NT2/D1 (cell line): ENCODE results near the gene ILK.

Source experiments
- DNase-seq: peaks from one replicate; pipeline ENCODE4 v3.0.0-alpha.2; 2011; ENCODE audit warnings: low read depth, low spot score
- H3K27me3 ChIP-seq: 2 replicates; pipeline ENCODE4 v1.6.0; 2011; ENCODE audit warnings: mild to moderate bottlenecking; ENCODE audit not compliant: insufficient read length, insufficient read depth
- H3K36me3 ChIP-seq: 2 replicates; pipeline ENCODE4 v1.6.1; 2011; ENCODE audit warnings: mild to moderate bottlenecking, low read length, mixed read lengths; ENCODE audit not compliant: insufficient read depth, insufficient read length
- H3K4me1 ChIP-seq: 2 replicates; pipeline ENCODE4 v1.5.1; 2011; ENCODE audit not compliant: insufficient read depth, insufficient read length
- H3K4me3 ChIP-seq: 2 replicates; pipeline ENCODE4 v1.5.1; 2011; ENCODE audit warnings: low read depth; ENCODE audit not compliant: insufficient read length
- H3K9ac ChIP-seq: 2 replicates; pipeline ENCODE4 v1.6.0; 2011; ENCODE audit warnings: low read depth; ENCODE audit not compliant: insufficient read length
- H3K9me3 ChIP-seq: 2 replicates; pipeline ENCODE4 v1.5.1; 2011; ENCODE audit warnings: mild to moderate bottlenecking, low read length; ENCODE audit not compliant: insufficient read depth
- SUZ12 ChIP-seq: IDR thresholded peaks from 2 replicates; pipeline ENCODE4 v1.6.1; 2011; ENCODE audit not compliant: insufficient read length, insufficient read depth; ENCODE audit errors: extremely low read depth
- YY1 ChIP-seq: IDR thresholded peaks from 2 replicates; pipeline ENCODE4 v1.6.1; 2011; ENCODE audit not compliant: insufficient read length, insufficient read depth
- ZNF274 ChIP-seq: IDR thresholded peaks from 2 replicates; pipeline ENCODE4 v1.6.1; 2011; ENCODE audit warnings: mild to moderate bottlenecking, low read depth, low read length

The ILK gene

DNA sequence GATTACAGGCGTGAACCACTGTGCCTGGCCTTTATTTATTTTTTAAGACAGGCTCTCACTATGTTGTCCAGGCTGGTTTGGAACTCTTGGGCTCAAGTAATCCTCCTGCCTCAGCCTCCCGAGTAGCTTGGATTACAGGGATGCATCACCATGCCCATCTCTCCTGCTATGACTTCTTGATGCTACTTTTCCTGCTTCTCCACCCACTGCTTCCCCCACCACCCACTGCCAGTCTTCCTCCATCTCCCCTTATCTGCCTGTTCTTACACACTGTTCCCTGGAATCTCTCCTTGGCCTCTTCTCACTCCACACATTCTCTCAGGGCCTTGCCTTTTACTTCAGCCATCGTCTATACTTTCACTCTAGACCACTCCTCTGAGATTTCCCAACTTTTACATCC is 32.9 kb downstream of the ILK start:
- Histone ChIP-seq H3K9ac (no peak overlapping the region), H3K9me3 (no peaks in the 10 kb centered on the region), H3K36me3 (peaks cover 46% of the 10 kb centered on the region), H3K4me3 (no peak overlapping the region), H3K4me1 (peaks cover 2% of the 10 kb centered on the region), H3K27me3 (no peaks in the 10 kb centered on the region)
- DNase-seq, result no peak
- TF ChIP-seq ZNF274 (no peak), SUZ12 (no peak)

- no peak overlapping the region for H3K9ac ChIP-seq
- H3K4me3 ChIP-seq, result no peak overlapping the region
- peaks cover 32% of the 10 kb centered on the region for H3K36me3 ChIP-seq
- H3K9me3 ChIP-seq, result no peaks in the 10 kb centered on the region
- TF ChIP-seq ZNF274, result no peak
- TF ChIP-seq SUZ12, result no peak
- no peak for TF ChIP-seq YY1
- no peak for DNase-seq
- peaks cover 4% of the 10 kb centered on the region for H3K4me1 ChIP-seq
- H3K27me3 ChIP-seq, result no peaks in the 10 kb centered on the region
Observed at GRCh38 chr11:6637871-6638270, 34.3 kb downstream of the ILK start.

DNA sequence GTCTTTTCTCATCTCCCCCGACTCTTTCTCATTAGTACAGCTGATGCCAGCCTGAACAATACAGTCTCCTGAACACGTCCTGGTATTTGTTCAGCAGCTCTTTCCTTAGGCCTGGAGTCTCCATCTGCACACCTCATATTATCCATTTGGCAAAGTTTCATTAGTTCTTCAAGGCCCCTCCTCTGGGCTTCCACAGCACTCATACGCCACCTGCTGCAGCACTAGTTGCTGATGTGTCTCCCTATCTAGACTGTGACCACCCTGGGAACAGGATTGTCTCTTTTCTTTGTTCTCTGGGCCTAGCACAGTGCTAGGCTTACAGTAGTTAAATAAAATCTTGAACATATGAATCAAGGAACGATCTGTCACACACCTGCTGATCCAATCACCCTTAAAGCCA is 34.9 kb downstream of the ILK start:
- Histone ChIP-seq H3K36me3 (peaks cover 27% of the 10 kb centered on the region), H3K4me1 (peaks cover 4% of the 10 kb centered on the region), H3K9ac (no peak overlapping the region), H3K4me3 (no peak overlapping the region), H3K9me3 (no peaks in the 10 kb centered on the region), H3K27me3 (no peaks in the 10 kb centered on the region)
- TF ChIP-seq ZNF274, result no peak
- TF ChIP-seq YY1, result no peak
- DNase-seq, result no peak

- Histone ChIP-seq H3K9ac (no peak overlapping the region), H3K36me3 (peaks cover 21% of the 10 kb centered on the region), H3K27me3 (no peaks in the 10 kb centered on the region), H3K4me1 (peaks cover 4% of the 10 kb centered on the region), H3K9me3 (no peaks in the 10 kb centered on the region), H3K4me3 (no peak overlapping the region)
- TF ChIP-seq ZNF274 (no peak), YY1 (no peak), SUZ12 (no peak)
- DNase-seq, result no peak
Observed at GRCh38 chr11:6640036-6640984, 36.7 kb downstream of the ILK start.

DNA sequence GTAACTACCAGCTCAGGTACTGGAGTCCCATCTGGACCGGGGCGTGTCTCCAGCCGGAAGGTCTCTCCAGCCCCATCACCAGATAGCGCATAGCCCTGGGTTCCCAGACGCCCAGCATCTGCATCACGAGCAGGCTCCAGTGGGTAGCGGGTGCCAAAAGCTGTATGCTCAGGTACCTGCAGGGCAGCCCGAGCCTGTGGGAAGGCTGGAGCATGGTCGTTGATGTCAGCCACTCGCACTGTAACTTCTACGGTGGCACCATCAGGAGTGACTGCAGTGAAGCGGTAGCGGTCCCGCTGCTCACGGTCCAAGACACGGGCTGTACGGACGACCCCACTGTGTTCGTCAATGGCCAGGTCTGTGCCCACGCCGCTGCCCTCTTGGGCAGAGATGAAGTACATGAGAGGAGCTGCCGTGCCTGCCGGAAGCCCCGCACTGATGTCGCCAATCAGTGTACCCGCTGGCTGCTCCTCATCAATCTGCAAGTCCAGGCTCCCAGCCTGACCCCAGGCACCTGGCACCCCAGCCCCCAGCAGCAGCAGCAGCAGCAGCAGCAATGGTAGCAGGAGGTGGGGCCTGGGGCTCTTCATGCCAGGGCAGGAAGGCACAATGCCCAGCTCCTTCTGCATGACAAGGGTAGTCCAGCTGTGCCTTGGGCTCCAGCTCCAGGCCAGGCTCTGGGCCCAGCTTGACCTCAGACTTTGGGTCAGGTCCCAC is 37.6 kb downstream of the ILK start:
- Histone ChIP-seq H3K36me3 (peaks cover 21% of the 10 kb centered on the region), H3K4me1 (peaks cover 4% of the 10 kb centered on the region), H3K9me3 (no peaks in the 10 kb centered on the region), H3K4me3 (no peak overlapping the region), H3K9ac (no peak overlapping the region), H3K27me3 (no peaks in the 10 kb centered on the region)
- TF ChIP-seq ZNF274 (no peak), SUZ12 (no peak), YY1 (no peak)
- no peak for DNase-seq

- no peak overlapping the region for H3K4me3 ChIP-seq
- no peaks in the 10 kb centered on the region for H3K27me3 ChIP-seq
- TF ChIP-seq ZNF274 (no peak), SUZ12 (no peak), YY1 (no peak)
- H3K9me3 ChIP-seq, result no peaks in the 10 kb centered on the region
- peaks cover 4% of the 10 kb centered on the region for H3K4me1 ChIP-seq
- no peak overlapping the region for H3K9ac ChIP-seq
- peaks cover 21% of the 10 kb centered on the region for H3K36me3 ChIP-seq
- no peak for DNase-seq
Observed at GRCh38 chr11:6642957-6643356, 39.4 kb downstream of the ILK start.

DNA sequence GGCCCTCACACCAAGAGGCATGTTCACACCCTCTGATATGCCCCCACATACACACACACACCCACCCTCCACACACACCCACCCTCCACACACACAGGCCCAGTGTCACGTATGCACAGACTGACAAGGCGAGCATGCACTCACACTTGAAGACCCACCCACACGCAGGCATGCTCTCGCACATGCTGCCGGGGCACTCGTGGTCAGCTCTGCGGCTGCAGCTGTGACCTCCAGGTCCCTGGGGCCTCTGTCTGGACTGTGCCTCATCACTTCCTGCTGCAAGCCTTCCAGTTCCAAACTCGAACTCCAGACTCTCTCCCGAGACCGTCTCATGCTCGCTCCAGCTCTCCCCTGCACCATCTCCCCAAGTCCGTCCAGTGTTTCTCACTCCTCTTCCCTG is 42.5 kb downstream of the ILK start:
- no peaks in the 10 kb centered on the region for H3K27me3 ChIP-seq
- H3K36me3 ChIP-seq, result peaks cover 5% of the 10 kb centered on the region
- H3K4me3 ChIP-seq, result no peak overlapping the region
- H3K9me3 ChIP-seq, result no peaks in the 10 kb centered on the region
- TF ChIP-seq ZNF274 (no peak), YY1 (no peak), SUZ12 (no peak)
- DNase-seq, result no peak
- peaks cover 2% of the 10 kb centered on the region for H3K4me1 ChIP-seq
- H3K9ac ChIP-seq, result no peak overlapping the region
